Neuronal stem cell (in vitro differentiated cells): ENCODE data around the gene ASB2.
A peak's percentile ranks its signal among the peaks of the same experiment; 100 is the strongest.

Experiments used
- DNase-seq: peaks from one replicate; pipeline ENCODE4 v3.0.0-alpha.2; 2013; ENCODE audit warnings: low spot score
- H2AFZ ChIP-seq: one replicate; pipeline ENCODE4 v1.6.1; 2013; ENCODE audit warnings: mild to moderate bottlenecking, low read length, inconsistent platforms
- H2AK5ac ChIP-seq: 2 replicates; pipeline ENCODE4 v1.6.1; 2013; ENCODE audit warnings: low read depth, mild to moderate bottlenecking, inconsistent platforms, low read length, moderate library complexity, mixed read lengths
- H2BK120ac ChIP-seq: 2 replicates; pipeline ENCODE4 v1.6.1; 2013; ENCODE audit warnings: low read depth, mild to moderate bottlenecking, inconsistent platforms, low read length, moderate library complexity, mixed read lengths
- H2BK12ac ChIP-seq: one replicate; pipeline ENCODE4 v1.6.1; 2013; ENCODE audit warnings: low read length, inconsistent platforms
- H2BK15ac ChIP-seq: 2 replicates; pipeline ENCODE4 v1.6.1; 2013; ENCODE audit warnings: mild to moderate bottlenecking, low read length, inconsistent platforms, mixed read lengths
- H2BK5ac ChIP-seq: one replicate; pipeline ENCODE4 v1.6.1; 2013; ENCODE audit warnings: inconsistent platforms, mild to moderate bottlenecking, low read length, moderate library complexity
- H3K14ac ChIP-seq: one replicate; pipeline ENCODE4 v1.6.1; 2013; ENCODE audit warnings: low read length, inconsistent platforms
- H3K18ac ChIP-seq: 2 replicates; pipeline ENCODE4 v1.6.1; 2013; ENCODE audit warnings: low read length, inconsistent platforms
- H3K23ac ChIP-seq: 2 replicates; pipeline ENCODE4 v1.6.1; 2013; ENCODE audit warnings: low read depth, mild to moderate bottlenecking, mixed read lengths, low read length, inconsistent platforms; ENCODE audit not compliant: poor library complexity
- H3K27ac ChIP-seq: replicated peaks from 3 replicates; pipeline ENCODE4 v1.5.1; 2013; ENCODE audit warnings: low read length, inconsistent platforms
- H3K27me3 ChIP-seq, 3 experiments: 2 replicates each; pipeline ENCODE4 v1.6.1; 2013; ENCODE audit warnings: low read length in 3 of 3, mild to moderate bottlenecking in 2 of 3, inconsistent platforms in 1 of 3, low read depth in 1 of 3, mixed read lengths in 1 of 3, moderate library complexity in 1 of 3; ENCODE audit not compliant: control insufficient read depth in 3 of 3, insufficient read depth in 3 of 3
- H3K36me3 ChIP-seq, 2 donors: replicated peaks in 1 of 2; 2 replicates each; pipeline ENCODE4 v1.6.1; 2013; ENCODE audit warnings: low read length in 2 of 2; ENCODE audit not compliant: control insufficient read depth in 2 of 2, insufficient read depth in 2 of 2
- H3K4ac ChIP-seq: 2 replicates; pipeline ENCODE4 v1.6.1; 2013; ENCODE audit warnings: inconsistent platforms, mild to moderate bottlenecking, low read length, moderate library complexity
- H3K4me1 ChIP-seq, 2 donors: 1 replicate in 1 of 2; 2 replicates in 1 of 2; pipeline ENCODE4 v1.6.1; 2013; ENCODE audit warnings: low read length in 2 of 2, low read depth in 1 of 2; ENCODE audit not compliant: control insufficient read depth in 2 of 2, insufficient read depth in 1 of 2
- H3K4me2 ChIP-seq: one replicate; pipeline ENCODE4 v1.6.1; 2013; ENCODE audit warnings: mild to moderate bottlenecking, low read length, inconsistent platforms; ENCODE audit not compliant: insufficient read depth, poor library complexity, severe bottlenecking
- H3K4me3 ChIP-seq, 2 donors: 2 replicates each; pipeline ENCODE4 v1.5.1; 2013; ENCODE audit warnings: low read length in 2 of 2, mild to moderate bottlenecking in 2 of 2, inconsistent platforms in 1 of 2, moderate library complexity in 1 of 2
- H3K79me1 ChIP-seq: one replicate; pipeline ENCODE4 v1.6.1; 2013; ENCODE audit warnings: low read depth, mild to moderate bottlenecking, inconsistent platforms, low read length, moderate library complexity
- H3K9ac ChIP-seq: one replicate; pipeline ENCODE4 v1.6.1; 2013; ENCODE audit warnings: mild to moderate bottlenecking, low read depth, low read length, inconsistent platforms; ENCODE audit not compliant: poor library complexity
- H3K9me3 ChIP-seq, 2 donors: replicated peaks in 1 of 2; 2 replicates each; pipeline versions ENCODE3 to v1.6.1; 2013; ENCODE audit warnings: low read length in 2 of 2, mild to moderate bottlenecking in 2 of 2, inconsistent platforms in 1 of 2, low read depth in 1 of 2, mixed read lengths in 1 of 2, moderate library complexity in 1 of 2; ENCODE audit not compliant: control insufficient read depth in 2 of 2, insufficient read depth in 1 of 2
- H4K8ac ChIP-seq: one replicate; pipeline ENCODE4 v1.6.1; 2013; ENCODE audit warnings: low read depth, mild to moderate bottlenecking, inconsistent platforms, low read length, moderate library complexity
- H4K91ac ChIP-seq: one replicate; pipeline ENCODE4 v1.6.1; 2013; ENCODE audit warnings: low read length, low read depth, mild to moderate bottlenecking, inconsistent platforms; ENCODE audit not compliant: poor library complexity
- WGBS, 2 donors: extraction: QIAGEN DNeasy Blood & Tissue Kit; methylation state at CpG; one replicate each; pipeline ENCODE4 v1.1.7; 2013; ENCODE audit warnings: missing lambda C conversion rate in 2 of 2, mixed read lengths in 1 of 2; ENCODE audit not compliant: insufficient read length in 2 of 2, insufficient replicate concordance in 1 of 2; ENCODE audit errors: extremely low coverage in 2 of 2; 5-methylcytosine and 5-hydroxymethylcytosine counted together

ASB2 gene

GRCh38 chr14:93946541-93947090, 29.8 kb downstream of the ASB2 start:
- no peak overlapping the region for H2AK5ac ChIP-seq
- no peak overlapping the region for H2BK12ac ChIP-seq
- H3K4me3 ChIP-seq = no peak overlapping the region
- H4K8ac ChIP-seq = no peak overlapping the region
- H3K9ac ChIP-seq = no peak overlapping the region
- no peak overlapping the region for H3K23ac ChIP-seq
- no peak overlapping the region for H2BK120ac ChIP-seq
- no peaks in the 10 kb centered on the region for H3K36me3 ChIP-seq
- no peak overlapping the region for H3K27ac ChIP-seq
- no peak overlapping the region for H3K14ac ChIP-seq
- H2AFZ ChIP-seq = peak overlapping the region; percentile 21
- peaks cover 5 to 10% of the 10 kb centered on the region in 2 donors for H3K4me1 ChIP-seq
- no peak overlapping the region for H3K4ac ChIP-seq
- no peaks in the 10 kb centered on the region for H3K9me3 ChIP-seq
- no peak overlapping the region for H2BK5ac ChIP-seq
- H3K18ac ChIP-seq = no peak overlapping the region
- DNase-seq = no peak
- no CpG with 5 or more reads among the region's 7 CpGs for WGBS, 2 donors
- peaks cover 0 to 51% (median 0%) of the 10 kb centered on the region in 3 experiments for H3K27me3 ChIP-seq
- no peak overlapping the region for H3K4me2 ChIP-seq
- H2BK15ac ChIP-seq = no peak overlapping the region
- no peaks in the 10 kb centered on the region for H3K79me1 ChIP-seq
- no peak overlapping the region for H4K91ac ChIP-seq

- no peaks in the 10 kb centered on the region for H3K79me1 ChIP-seq
- H2BK120ac ChIP-seq = no peak overlapping the region
- H2BK12ac ChIP-seq = no peak overlapping the region
- H3K4me3 ChIP-seq = no peak overlapping the region
- no peaks in the 10 kb centered on the region for H3K9me3 ChIP-seq
- no peak overlapping the region for H3K14ac ChIP-seq
- H3K23ac ChIP-seq = no peak overlapping the region
- peaks cover 7 to 10% of the 10 kb centered on the region in 2 donors for H3K4me1 ChIP-seq
- H3K27ac ChIP-seq = no peak overlapping the region
- H2BK15ac ChIP-seq = no peak overlapping the region
- H3K4me2 ChIP-seq = no peak overlapping the region
- no CpG with 5 or more reads among the region's 6 CpGs for WGBS, 2 donors
- H2AK5ac ChIP-seq = no peak overlapping the region
- no peak overlapping the region for H4K8ac ChIP-seq
- no peak overlapping the region for H3K9ac ChIP-seq
- H2AFZ ChIP-seq = peak overlapping the region; percentile 21
- no peak overlapping the region for H3K18ac ChIP-seq
- no peak overlapping the region for H4K91ac ChIP-seq
- no peak overlapping the region for H2BK5ac ChIP-seq
- H3K27me3 ChIP-seq = peaks cover 0 to 55% (median 0%) of the 10 kb centered on the region in 3 experiments
- no peak overlapping the region for H3K4ac ChIP-seq
- no peak for DNase-seq
- H3K36me3 ChIP-seq = no peaks in the 10 kb centered on the region
These were observed 30.3 kb downstream of the ASB2 start for GRCh38 chr14:93946104-93946503.

GRCh38 chr14:93945070-93945399, 31.3 kb downstream of the ASB2 start:
- Histone ChIP-seq H2BK5ac (no peak overlapping the region), H4K8ac (no peak overlapping the region), H3K4me1 (peaks cover 7 to 10% of the 10 kb centered on the region in 2 donors), H3K36me3 (no peaks in the 10 kb centered on the region), H2BK120ac (no peak overlapping the region), H2BK12ac (no peak overlapping the region), H3K9me3 (no peaks in the 10 kb centered on the region), H3K4ac (no peak overlapping the region), H4K91ac (no peak overlapping the region), H3K4me3 (no peak overlapping the region), H2AFZ (no peak overlapping the region), H2BK15ac (no peak overlapping the region), H2AK5ac (no peak overlapping the region), H3K27me3 (peaks cover 0 to 54% (median 0%) of the 10 kb centered on the region in 3 experiments), H3K79me1 (no peaks in the 10 kb centered on the region), H3K18ac (peak overlapping the region; percentile 17), H3K14ac (no peak overlapping the region), H3K23ac (no peak overlapping the region), H3K9ac (peak overlapping the region; percentile 34), H3K27ac (no peak overlapping the region), H3K4me2 (no peak overlapping the region)
- DNase-seq = no peak
- no CpG with 5 or more reads among the region's 5 CpGs for WGBS, 2 donors

GRCh38 chr14:93944348-93945069, 31.9 kb downstream of the ASB2 start:
- Histone ChIP-seq H3K23ac (no peak overlapping the region), H3K36me3 (no peaks in the 10 kb centered on the region), H3K4me2 (no peak overlapping the region), H2BK12ac (no peak overlapping the region), H3K4ac (no peak overlapping the region), H2BK5ac (no peak overlapping the region), H2BK15ac (no peak overlapping the region), H3K27ac (no peak overlapping the region), H4K91ac (no peak overlapping the region), H3K4me3 (no peak overlapping the region), H3K18ac (no peak overlapping the region), H2AK5ac (no peak overlapping the region), H3K27me3 (peaks cover 0 to 55% (median 0%) of the 10 kb centered on the region in 3 experiments), H3K9me3 (no peaks in the 10 kb centered on the region), H4K8ac (no peak overlapping the region), H3K4me1 (peaks cover 7 to 10% of the 10 kb centered on the region in 2 donors), H3K9ac (no peak overlapping the region), H3K79me1 (no peaks in the 10 kb centered on the region), H3K14ac (no peak overlapping the region), H2BK120ac (no peak overlapping the region), H2AFZ (no peak overlapping the region)
- DNase-seq = no peak
- no CpG with 5 or more reads among the region's 16 CpGs for WGBS, 2 donors
